HL-60/S4 treated with retinoic acid at 250 ng/mL for 4 days and 3 days (cell line): ENCODE data around the gene TNNC2.
"Not testable (repeated sequence)": the region's sequence is repeated elsewhere in the genome, so short reads cannot be mapped to it uniquely, and the experiment has no call there.

Experiments used
- in situ Hi-C: fragments of 300-500 bp; cut with MboI; formaldehyde crosslinking; loops from 2 replicates; pipeline ENCODE4 v1.7.0; 2022; ENCODE audit warnings: low sequenced_read_pairs

Gene TNNC2

GRCh38 chr20:45827030-45827652 lies at the start of gene TNNC2:
TNNC2 (minus strand) TSS chr20:45827312; CDS start chr20:45827248, 64 bp downstream.
- in situ Hi-C loops, result no loop called here

- in situ Hi-C loops, result no loop called here
These were observed 47.5 kb upstream of the TNNC2 start for GRCh38 chr20:45874576-45874975.

DNA sequence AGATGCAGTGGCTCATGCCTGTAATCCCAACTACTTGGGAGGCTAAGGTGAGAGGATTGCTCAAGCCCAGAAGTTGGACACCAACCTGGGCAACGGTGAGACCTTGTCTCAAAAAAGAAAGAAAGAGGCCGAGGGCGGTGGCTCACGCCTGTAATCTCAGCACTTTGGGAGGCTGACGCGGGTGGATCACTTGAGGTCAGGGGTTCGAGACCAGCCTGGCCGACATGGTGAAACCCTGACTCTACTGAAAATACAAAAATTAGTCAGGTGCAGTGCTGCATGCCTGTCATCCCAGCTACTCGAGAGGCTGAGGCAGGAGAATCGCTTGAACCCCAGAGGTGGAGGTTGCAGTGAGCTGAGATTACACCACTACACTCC lies 47.0 kb upstream of the TNNC2 start:
- in situ Hi-C loops, result not testable (repeated sequence)

DNA sequence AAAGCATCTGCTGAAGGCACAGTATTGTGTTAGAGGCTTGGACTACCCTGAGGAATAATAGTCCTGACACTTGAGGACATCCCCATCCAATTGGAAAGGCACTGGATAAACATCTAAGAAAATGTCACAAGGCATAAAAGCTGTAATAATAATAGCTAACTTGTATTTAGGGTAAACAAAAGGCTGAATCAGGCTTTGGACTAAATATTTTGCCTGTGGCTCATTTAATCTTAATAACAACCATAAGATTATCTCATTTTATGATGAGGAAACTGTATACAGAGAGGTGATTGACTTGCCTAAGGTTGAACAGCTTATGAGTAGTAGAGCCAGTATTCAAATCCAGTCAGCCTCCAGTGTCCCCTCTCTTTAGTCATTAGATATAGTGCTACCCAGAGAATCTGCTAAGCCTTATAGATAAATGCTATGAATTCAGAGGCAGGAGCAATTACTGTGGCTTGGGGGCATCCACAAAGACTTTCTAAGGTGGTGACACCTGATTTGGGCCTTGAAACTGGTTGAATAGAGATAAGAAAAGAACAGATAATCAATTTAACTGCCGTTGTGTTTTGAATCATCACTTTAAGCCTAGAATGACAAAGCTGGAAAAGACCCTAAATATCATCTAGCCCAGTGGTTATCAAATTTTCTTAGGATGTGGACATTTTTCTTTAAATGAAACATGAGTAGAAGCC lies 46.4 kb upstream of the TNNC2 start:
- in situ Hi-C loops, result no loop called here

GRCh38 chr20:45872626-45873025 lies 45.5 kb upstream of the TNNC2 start:
- in situ Hi-C loops, result no loop called here

DNA sequence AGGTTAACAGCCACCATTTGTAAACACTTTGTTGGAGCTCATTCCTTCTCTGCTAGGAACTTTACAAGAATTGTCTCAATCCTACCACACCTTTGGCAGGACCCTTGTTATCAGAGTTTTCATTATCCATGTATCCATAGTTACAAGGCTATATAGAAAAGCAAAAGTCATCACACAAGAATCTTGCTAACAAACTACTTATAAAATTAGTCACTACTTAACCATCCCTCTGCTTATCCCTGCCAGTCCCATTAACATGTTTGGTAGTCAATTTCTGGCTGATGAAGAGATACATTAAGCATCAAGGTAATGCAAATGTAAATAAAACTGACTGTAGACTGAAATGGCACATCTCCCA lies 40.7 kb upstream of the TNNC2 start:
- in situ Hi-C loops, result no loop called here

DNA sequence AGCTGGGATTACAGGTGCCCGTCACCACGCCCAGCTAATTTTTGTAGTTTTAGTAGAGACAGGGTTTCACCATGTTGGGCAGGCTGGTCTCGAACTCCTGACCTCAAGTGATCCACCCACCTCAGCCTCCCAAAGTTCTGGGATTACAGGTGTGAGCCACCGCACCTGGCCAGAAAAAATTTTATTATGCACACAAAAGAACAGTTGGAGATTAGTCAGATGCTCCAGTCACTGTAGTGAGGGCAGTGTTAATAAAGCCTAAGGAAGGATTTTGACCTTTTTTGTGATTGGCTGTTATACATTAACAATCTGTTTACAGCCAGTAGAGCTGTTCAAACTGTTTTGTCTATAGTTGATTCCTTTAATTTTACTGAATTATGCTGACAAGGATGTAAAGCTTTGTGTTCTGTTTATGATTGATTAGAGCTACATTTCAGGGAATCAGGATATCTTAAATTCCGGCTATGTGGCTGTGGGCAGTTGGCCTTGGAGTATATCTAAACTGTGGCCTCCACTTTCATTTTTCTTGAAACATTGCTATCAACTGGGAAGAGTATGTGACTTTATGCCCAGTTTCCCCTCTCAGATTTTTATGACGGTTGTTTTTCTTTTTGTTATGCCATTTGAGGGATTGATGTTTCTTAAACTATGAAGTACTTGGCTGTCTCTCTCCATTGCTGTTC lies 40.2 kb upstream of the TNNC2 start:
- in situ Hi-C loops, result no loop called here

DNA sequence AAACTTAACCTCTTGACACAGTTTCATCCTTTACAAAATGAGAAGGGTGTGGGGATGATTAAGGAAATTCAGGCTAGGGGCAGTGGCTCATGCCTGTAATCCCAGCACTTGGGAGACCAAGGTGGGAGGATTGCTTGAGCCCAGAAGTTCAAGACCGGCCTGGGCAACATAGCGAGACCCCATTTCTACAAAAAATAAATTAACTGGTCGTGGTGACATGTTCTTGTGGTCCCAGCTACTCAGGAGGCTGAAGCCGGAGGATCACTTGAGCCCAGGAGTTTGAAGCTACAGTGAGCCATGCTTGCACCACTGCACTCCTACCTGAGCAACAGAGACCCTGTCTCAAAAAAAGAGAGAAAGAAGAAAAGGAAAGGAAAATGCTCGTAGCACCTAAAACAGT lies 39.3 kb upstream of the TNNC2 start:
- in situ Hi-C loops, result no loop called here

DNA sequence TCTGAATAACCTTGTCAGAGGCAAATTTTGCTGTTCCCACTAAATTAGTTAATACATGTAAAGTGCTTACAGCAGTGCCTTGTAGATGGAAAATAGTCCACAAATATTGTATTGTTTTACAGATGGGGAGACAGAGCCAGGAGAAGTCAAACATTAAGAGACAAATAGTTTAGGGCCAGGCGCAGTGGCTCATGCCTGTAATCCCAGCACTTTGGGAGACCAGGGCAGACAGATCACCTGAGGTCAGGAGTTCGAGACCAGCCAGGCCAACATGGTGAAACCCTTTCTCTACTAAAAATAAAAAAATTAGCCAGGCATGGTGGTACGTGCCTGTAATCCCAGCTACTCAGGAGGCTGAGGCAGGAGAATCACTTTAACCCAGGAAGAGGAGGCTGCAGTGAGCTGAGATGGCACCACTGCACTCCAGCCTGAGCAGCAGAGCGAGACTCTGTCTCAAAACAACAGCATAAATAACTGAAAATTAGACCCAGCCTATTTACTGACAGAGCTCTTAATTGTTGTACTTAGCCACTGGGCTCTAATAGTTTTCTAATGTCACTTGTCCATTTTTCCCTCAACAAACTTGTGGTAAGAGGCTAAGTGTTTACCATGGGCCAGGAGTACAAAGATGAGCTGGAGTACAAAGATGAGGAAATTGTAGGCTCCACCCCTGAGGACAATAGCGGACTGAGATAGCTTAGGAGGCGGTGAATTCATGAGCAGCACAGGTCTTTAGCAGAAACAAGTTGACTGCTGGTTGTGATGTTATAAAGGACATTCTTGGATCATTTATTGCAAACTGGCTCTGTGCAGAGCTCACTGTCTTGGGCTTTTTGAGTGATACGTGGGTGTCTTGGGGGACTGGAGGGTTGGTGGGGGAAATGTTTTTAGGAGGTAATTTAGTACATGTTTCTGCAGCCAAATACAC lies 36.7 kb upstream of the TNNC2 start:
- in situ Hi-C loops, result no loop called here

GRCh38 chr20:45861221-45862075 lies 34.3 kb upstream of the TNNC2 start:
- in situ Hi-C loops, result no loop called here

DNA sequence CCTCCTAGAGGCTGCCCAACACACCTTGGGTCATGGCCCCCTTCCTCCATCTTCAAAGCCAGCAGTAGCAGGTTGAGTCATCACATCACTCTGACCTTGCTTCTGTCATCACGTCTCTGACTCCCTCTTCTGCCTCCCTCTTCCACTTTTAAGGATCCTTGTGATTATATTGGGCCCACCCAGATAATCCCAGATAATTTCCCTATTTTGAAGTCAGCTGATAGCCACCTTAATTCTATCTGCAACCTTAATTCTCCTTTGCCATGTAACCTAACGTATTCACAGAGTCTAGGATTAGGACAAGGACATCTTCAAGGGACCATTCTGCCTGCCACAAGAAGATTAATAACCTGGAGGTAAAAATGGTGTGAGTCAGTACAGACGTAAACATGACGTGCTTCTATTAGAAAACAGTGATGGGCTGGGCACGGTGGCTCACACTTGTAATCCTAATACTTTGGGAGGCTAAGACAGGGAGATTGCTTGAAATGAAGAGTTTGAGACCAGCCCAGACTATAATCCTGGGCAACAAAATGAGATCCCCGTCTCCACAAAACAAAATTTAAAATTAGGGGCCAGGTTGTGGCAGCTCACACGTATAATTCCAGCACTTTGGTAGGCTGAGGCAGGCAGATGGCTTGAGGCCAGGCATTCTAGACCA lies 33.6 kb upstream of the TNNC2 start:
- in situ Hi-C loops, result no loop called here

DNA sequence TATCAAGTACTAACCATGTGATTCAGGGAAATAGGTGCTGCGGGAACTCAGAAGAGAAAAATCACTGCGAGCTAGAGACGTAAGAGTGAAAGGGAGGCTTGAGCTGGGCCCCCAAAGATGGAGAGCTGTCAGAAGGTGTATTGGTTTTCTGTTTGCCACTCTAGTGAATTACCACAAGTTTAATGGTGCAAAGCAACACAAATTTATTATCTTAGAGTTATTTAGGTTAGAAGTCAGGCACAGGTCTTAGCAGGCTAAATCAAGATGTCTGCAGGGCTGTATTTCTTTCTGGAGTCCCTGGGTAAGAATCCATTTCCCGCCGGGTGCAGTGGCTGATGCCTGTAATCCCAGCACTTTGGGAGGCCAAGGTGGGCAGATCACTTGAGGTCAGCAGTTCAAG lies 32.8 kb upstream of the TNNC2 start:
- in situ Hi-C loops, result no loop called here

GRCh38 chr20:45857882-45858216 lies 30.7 kb upstream of the TNNC2 start:
- in situ Hi-C loops, result no loop called here

- in situ Hi-C loops, result no loop called here
These were observed 30.2 kb upstream of the TNNC2 start, which contains the start of the genes ACOT8 and ZSWIM3 for GRCh38 chr20:45857114-45857881. ACOT8 (minus strand) TSS chr20:45857392; CDS start chr20:45857315, 77 bp downstream. ZSWIM3 (plus strand) TSS chr20:45857614; CDS start chr20:45857826, 212 bp downstream.

GRCh38 chr20:45853484-45853883 lies 26.4 kb upstream of the TNNC2 start:
- in situ Hi-C loops, result no loop called here

DNA sequence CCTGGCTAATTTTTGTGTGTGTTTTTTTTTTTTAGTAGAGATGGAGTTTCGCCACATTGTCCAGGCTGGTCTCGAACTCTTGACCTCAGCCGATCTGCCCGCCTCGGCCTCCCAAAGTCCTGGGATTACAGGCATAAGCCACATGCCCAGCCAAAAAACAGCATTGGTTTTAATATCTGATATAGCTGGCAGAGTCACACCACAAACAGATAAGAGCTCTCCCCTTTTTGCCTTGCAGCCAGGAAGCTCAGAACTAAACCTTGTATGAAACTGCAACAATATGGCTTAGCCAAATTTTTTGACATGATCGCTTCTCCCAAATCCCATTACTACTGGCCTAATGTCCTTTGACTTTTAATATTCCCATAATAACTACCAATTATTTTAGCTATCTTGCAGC lies 25.2 kb upstream of the TNNC2 start:
- in situ Hi-C loops, result no loop called here

DNA sequence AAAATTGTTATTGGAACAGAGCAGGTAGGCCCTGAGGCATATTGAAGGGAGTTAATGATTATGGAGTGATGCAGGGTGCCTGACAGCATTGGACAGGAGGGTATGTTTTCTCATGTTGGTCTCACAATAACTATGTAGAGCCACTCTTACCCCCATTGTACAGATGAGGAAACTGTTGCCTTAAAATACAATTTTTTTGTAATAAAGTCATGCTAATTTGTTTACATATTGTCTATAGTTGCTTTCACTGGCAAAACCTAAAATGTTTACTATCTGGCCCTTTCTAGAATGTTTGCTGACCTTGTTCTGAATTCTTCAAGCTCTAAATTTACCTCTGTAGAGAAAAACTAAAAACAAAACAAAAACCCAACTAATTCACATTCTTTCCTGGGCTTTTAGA lies 24.4 kb upstream of the TNNC2 start:
- in situ Hi-C loops, result no loop called here

DNA sequence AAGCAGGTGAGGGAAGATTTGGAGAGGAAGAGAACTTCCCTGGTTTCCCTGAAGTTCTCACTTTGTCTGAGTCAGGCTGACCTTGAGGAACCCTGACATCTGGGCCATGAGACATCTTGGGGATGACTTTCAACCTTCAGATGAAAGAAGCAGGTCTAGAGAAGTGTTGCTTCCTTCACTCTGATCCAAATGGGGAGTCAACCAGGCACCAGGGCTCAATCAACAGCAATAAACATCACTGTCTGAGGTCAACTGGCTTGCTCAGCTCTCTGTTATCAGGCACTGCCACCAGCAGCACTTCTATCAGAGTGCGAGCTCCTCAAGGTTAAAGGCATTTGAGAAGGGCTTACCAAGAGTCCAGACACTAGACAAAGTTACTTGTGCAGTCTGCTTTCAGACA lies 23.8 kb upstream of the TNNC2 start:
- in situ Hi-C loops, result no loop called here

DNA sequence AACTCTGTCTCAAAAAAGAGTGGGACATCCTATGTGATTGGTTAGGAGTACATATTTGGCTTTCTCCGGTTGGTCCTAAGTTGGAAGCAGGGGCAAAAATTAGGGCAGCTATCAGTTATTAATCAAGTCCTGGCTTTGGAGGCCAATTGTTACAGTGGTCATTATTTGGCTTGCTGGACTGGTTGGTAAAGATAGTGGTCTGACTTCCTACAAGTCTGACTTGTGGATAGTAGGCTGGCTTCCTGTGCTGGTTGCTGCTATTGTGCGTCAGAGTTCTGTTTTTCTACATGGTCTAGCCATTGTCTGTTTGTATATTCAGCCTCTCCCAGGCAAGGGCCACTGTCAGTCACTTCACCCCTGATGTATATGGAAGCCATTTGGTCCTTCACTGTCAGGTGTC lies 23.1 kb upstream of the TNNC2 start:
- in situ Hi-C loops, result no loop called here
